CD14-positive monocyte (primary cell): ENCODE measurements around the gene CAMSAP2. TPM values are rescaled to one million over a fixed set of nuclear protein-coding genes. Genes with fewer than 3 reads are reported as not detected.

ENCODE experiments used
- DNase-seq, 3 donors: peaks; one replicate each; pipeline ENCODE4 v3.0.0-alpha.2; 2011 to 2022
- H2AFZ ChIP-seq: 2 replicates; pipeline ENCODE4 v1.6.0; 2012; ENCODE audit warnings: mild to moderate bottlenecking, low read depth, low read length, inconsistent platforms; ENCODE audit not compliant: insufficient read depth, poor library complexity, severe bottlenecking
- H3K27ac ChIP-seq, 2 donors: 1 replicate in 1 of 2; 2 replicates in 1 of 2; pipeline ENCODE4 v1.5.1; 2012 to 2013; ENCODE audit warnings: low read length in 2 of 2, control low read depth in 1 of 2, inconsistent platforms in 1 of 2, low read depth in 1 of 2, mild to moderate bottlenecking in 1 of 2
- H3K27me3 ChIP-seq, 2 donors: one replicate each; pipeline versions ENCODE4 v1.6.0 to v1.6.1; 2011 to 2013; ENCODE audit warnings: low read length in 2 of 2; ENCODE audit not compliant: control insufficient read depth in 2 of 2, insufficient read depth in 2 of 2
- H3K36me3 ChIP-seq, 2 donors: replicated peaks in 1 of 2; 1 replicate in 1 of 2; 2 replicates in 1 of 2; pipeline versions ENCODE4 v1.5.1 to v1.6.1; 2012 to 2013; ENCODE audit warnings: low read length in 2 of 2, control low read depth in 1 of 2, inconsistent platforms in 1 of 2, mild to moderate bottlenecking in 1 of 2; ENCODE audit not compliant: insufficient read depth in 2 of 2, control insufficient read depth in 1 of 2
- H3K4me1 ChIP-seq, 2 donors: 1 replicate in 1 of 2; 2 replicates in 1 of 2; pipeline versions ENCODE4 v1.5.1 to v1.6.1; 2012 to 2013; ENCODE audit warnings: low read length in 2 of 2, control low read depth in 1 of 2, inconsistent platforms in 1 of 2, mild to moderate bottlenecking in 1 of 2, moderate library complexity in 1 of 2; ENCODE audit not compliant: insufficient read depth in 2 of 2, control insufficient read depth in 1 of 2
- H3K4me2 ChIP-seq: replicated peaks from 2 replicates; pipeline ENCODE3; 2012; ENCODE audit warnings: low read length, moderate library complexity, mild to moderate bottlenecking; ENCODE audit not compliant: poor library complexity, severe bottlenecking; ENCODE audit errors: extremely low read depth
- H3K4me3 ChIP-seq, 3 experiments: fragments of 200-600 bp in 1 of 3; sonication (generic) in 1 of 3; replicated peaks in 1 of 3; 1 replicate in 2 of 3; 2 replicates in 1 of 3; pipeline ENCODE4 v1.5.1; 2011 to 2013; ENCODE audit warnings: low read length in 3 of 3, mild to moderate bottlenecking in 3 of 3, control low read depth in 2 of 3, low read depth in 2 of 3, inconsistent platforms in 1 of 3, moderate library complexity in 1 of 3
- H3K79me2 ChIP-seq: 2 replicates; pipeline ENCODE4 v1.6.0; 2012; ENCODE audit warnings: mild to moderate bottlenecking, control low read depth, inconsistent platforms, low read length, moderate library complexity; ENCODE audit not compliant: insufficient read depth
- H3K9ac ChIP-seq: 2 replicates; pipeline ENCODE4 v1.6.0; 2017; ENCODE audit warnings: low read length, mild to moderate bottlenecking; ENCODE audit not compliant: insufficient read depth, poor library complexity, severe bottlenecking
- H3K9me3 ChIP-seq, 2 donors: replicated peaks in 1 of 2; 1 replicate in 1 of 2; 2 replicates in 1 of 2; pipeline versions ENCODE4 v1.5.1 to v1.6.1; 2012 to 2013; ENCODE audit warnings: low read length in 2 of 2, control low read depth in 1 of 2; ENCODE audit not compliant: control insufficient read depth in 1 of 2, insufficient read depth in 1 of 2
- H4K20me1 ChIP-seq: 2 replicates; pipeline ENCODE4 v1.6.0; 2012; ENCODE audit warnings: mild to moderate bottlenecking, low read length, control low read depth, moderate library complexity; ENCODE audit not compliant: insufficient read depth
- H3K27ac Mint-ChIP-seq, 7 donors: one replicate each; pipeline ENCODE4 v1.8.0; 2020; ENCODE audit warnings: mild to moderate bottlenecking in 7 of 7, mixed read lengths in 7 of 7, moderate library complexity in 6 of 7, inconsistent platforms in 2 of 7
- H3K27me3 Mint-ChIP-seq, 3 donors: one replicate each; pipeline ENCODE4 v1.8.0; 2021 to 2022; ENCODE audit warnings: low read depth in 3 of 3, mild to moderate bottlenecking in 3 of 3, mixed read lengths in 3 of 3, moderate library complexity in 3 of 3, inconsistent platforms in 1 of 3
- H3K36me3 Mint-ChIP-seq, 2 donors: one replicate each; pipeline ENCODE4 v1.8.0; 2020; ENCODE audit warnings: mixed read lengths in 2 of 2, inconsistent platforms in 1 of 2, mild to moderate bottlenecking in 1 of 2
- H3K4me1 Mint-ChIP-seq: one replicate; pipeline ENCODE4 v1.8.0; 2020; ENCODE audit warnings: mild to moderate bottlenecking, mixed read lengths
- H3K4me3 Mint-ChIP-seq, 2 donors: one replicate each; pipeline ENCODE4 v1.8.0; 2020; ENCODE audit warnings: mild to moderate bottlenecking in 2 of 2, mixed read lengths in 2 of 2, moderate library complexity in 1 of 2
- H3K9me3 Mint-ChIP-seq, 7 donors: one replicate each; pipeline ENCODE4 v1.8.0; 2020 to 2022; ENCODE audit warnings: mixed read lengths in 7 of 7, mild to moderate bottlenecking in 6 of 7, moderate library complexity in 6 of 7, inconsistent platforms in 2 of 7
- CTCF ChIP-seq: fragments of 200-600 bp; IDR thresholded peaks from one replicate; pipeline ENCODE4 v1.8.0; 2022; ENCODE audit warnings: antibody characterized with exemption, mild to moderate bottlenecking
- WGBS: methylation state at CpG from one replicate; pipeline ENCODE4 v1.1.5; 2013; ENCODE audit warnings: missing lambda C conversion rate; ENCODE audit not compliant: insufficient coverage; 5-methylcytosine and 5-hydroxymethylcytosine counted together
- intact Hi-C, 2 donors: fragments of 100-400 bp; cut with micrococcal nuclease; formaldehyde crosslinking; loops; one replicate each; pipeline versions ENCODE4 v1.15.0 to v1.15.1; 2023
- polyA plus RNA-seq, 3 donors: library from polyadenylated mRNA; depleted of rRNA in 1 of 3; unstranded in 2 of 3; stranded (reverse) in 1 of 3; fragments of 300-500 nt in 2 of 3; fragments of >200 nt in 1 of 3; fragmentation: Illumina TruSeq in 2 of 3; gene quantifications; 1 replicate in 2 of 3; 2 replicates in 1 of 3; pipeline ENCODE4 v1.2.3, GENCODE V29; 2012 to 2021

The CAMSAP2 gene
- polyA plus RNA-seq, 3 donors: 0.89 to 1.3 (median 0.90) TPM

GRCh38 chr1:200905411-200906052 lies 166.8 kb downstream of the CAMSAP2 start:
- H3K4me3 ChIP-seq: no peak overlapping the region
- Mint-ChIP-seq H3K27me3 (peaks cover 0 to 2% (median 1%) of the 10 kb centered on the region in 3 donors), H3K9me3 (peaks cover 0 to 1% (median 0%) of the 10 kb centered on the region in 7 donors), H3K36me3 (no peaks in the 10 kb centered on the region), H3K4me3 (no peak overlapping the region), H3K27ac (no peak overlapping the region), H3K4me1 (peaks cover 26% of the 10 kb centered on the region)
- no peak overlapping the region for H3K9ac ChIP-seq
- H3K36me3 ChIP-seq: no peaks in the 10 kb centered on the region
- intact Hi-C loops: no loop called here
- no peaks in the 10 kb centered on the region for H4K20me1 ChIP-seq
- no peak overlapping the region for H3K27ac ChIP-seq
- no peak for DNase-seq
- peaks cover 12 to 18% of the 10 kb centered on the region in 2 donors for H3K4me1 ChIP-seq
- H3K27me3 ChIP-seq: no peaks in the 10 kb centered on the region
- H2AFZ ChIP-seq: no peak overlapping the region
- H3K4me2 ChIP-seq: no peak overlapping the region
- no peaks in the 10 kb centered on the region for H3K9me3 ChIP-seq
- no peaks in the 10 kb centered on the region for H3K79me2 ChIP-seq
- WGBS: no CpG with 5 or more reads among the region's 4 CpGs
- no peak for TF ChIP-seq CTCF

DNA sequence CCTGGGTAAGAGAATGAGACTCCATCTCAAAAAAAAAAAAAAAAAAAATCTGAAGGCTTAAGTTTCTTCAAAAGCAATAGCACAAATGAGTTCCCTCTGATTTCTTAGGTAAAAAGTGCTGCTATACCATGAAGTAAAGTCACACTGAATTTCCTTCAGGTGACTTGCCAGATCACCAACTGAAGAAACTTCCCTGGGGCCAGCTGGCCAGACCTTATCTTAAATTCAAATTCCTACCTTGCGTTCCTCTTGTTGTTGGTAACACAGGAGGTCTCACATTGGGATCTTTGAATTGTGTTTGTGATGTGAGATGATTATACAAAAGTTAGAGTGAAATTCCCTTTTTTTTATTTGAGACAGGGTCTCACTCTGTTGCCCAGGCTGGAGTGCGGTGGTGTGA lies 167.8 kb downstream of the CAMSAP2 start:
- H3K27ac Mint-ChIP-seq: no peak overlapping the region

More for the DNA sequence above, 167.8 kb downstream of the CAMSAP2 start:
- H3K4me2 ChIP-seq: no peak overlapping the region
- DNase-seq: no peak
- Mint-ChIP-seq H3K27me3 (peaks cover 0 to 2% (median 1%) of the 10 kb centered on the region in 3 donors), H3K4me1 (peaks cover 26% of the 10 kb centered on the region), H3K36me3 (no peaks in the 10 kb centered on the region), H3K9me3 (peaks cover 0 to 1% (median 0%) of the 10 kb centered on the region in 7 donors), H3K4me3 (no peak overlapping the region)
- no peak overlapping the region for H3K27ac ChIP-seq
- H4K20me1 ChIP-seq: no peaks in the 10 kb centered on the region
- no peaks in the 10 kb centered on the region for H3K27me3 ChIP-seq
- H3K9ac ChIP-seq: no peak overlapping the region
- TF ChIP-seq CTCF: no peak
- H2AFZ ChIP-seq: no peak overlapping the region
- no peaks in the 10 kb centered on the region for H3K79me2 ChIP-seq
- intact Hi-C loops: no loop called here
- no peaks in the 10 kb centered on the region for H3K9me3 ChIP-seq
- WGBS: 100% methylated on average over 1 of the region's 2 CpGs
- no peaks in the 10 kb centered on the region for H3K36me3 ChIP-seq
- H3K4me3 ChIP-seq: no peak overlapping the region
- H3K4me1 ChIP-seq: peaks cover 12 to 18% of the 10 kb centered on the region in 2 donors
